Inflammatory macrophage treated with lipopolysaccharide for 4 hours (primary cell): ENCODE results near the gene GDI1.
"Not testable (repeated sequence)": the region's sequence is repeated elsewhere in the genome, so short reads cannot be mapped to it uniquely, and the experiment has no call there.

Experiments used
- DNase-seq: peaks from one replicate; pipeline ENCODE4 v3.0.0-alpha.2; 2020

Gene GDI1

DNA sequence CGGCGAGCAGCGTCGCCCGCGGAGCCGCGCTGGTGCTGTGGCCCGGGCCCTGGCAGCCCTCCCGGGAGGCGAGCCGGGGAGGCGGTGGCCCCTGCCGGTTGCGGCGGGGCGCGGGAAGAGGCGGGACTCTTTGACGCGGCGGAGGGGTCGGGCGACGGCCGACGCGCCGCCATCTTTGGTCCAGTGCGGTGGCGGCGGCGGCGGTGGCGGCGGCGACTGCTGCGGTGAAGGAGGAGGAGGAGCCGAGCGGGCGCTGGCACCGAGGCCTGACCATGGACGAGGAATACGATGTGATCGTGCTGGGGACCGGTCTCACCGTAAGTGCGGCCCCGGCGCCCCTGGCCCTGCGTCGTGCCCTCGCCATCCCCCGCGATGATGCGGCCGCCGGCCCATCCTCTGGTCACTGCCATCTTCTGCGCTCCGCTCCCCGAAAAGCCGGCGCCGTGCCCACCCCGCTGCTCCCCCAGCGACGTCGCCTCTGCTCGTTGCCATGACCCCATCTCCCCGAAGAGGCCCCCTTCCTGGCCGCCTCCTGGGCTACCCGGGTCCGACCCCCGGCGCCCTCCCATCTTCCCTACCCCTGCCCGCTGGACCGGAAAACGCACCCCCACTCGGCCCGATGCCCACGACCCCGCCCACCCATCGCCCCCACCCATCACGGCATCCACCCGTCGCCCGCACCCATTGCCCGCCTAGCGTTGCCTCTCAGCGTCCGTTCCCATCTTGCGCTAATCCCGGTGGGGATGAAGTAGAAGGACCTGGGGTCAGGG lies at the start of gene GDI1:
Gene GDI1, plus strand, starts transcription at position 172 of the 770 bp plus-strand sequence. Its CDS starts 101 bp downstream, at position 273.
- DNase-seq: peak; percentile 32

DNA sequence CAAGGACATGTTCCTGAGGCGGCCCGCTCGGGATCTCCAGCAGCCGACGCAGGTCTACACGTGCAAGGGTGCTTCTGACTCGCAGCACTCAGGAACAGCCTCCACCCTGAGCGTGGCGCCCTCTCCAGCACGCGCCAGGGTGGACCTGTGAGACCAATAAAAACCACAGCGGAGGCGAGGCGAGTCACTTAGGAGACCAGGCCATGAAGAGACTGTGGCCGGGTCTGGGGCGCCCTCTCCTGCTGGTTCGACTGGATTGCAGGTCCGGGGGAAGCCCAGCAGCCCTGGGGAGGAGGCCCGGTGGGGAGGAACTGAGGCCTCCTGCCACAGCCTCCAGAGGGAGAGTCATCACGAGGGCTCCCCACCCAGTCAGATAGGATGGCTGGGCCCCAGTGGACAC lies 48.9 kb upstream of the GDI1 start:
- DNase-seq: not testable (repeated sequence)

DNA sequence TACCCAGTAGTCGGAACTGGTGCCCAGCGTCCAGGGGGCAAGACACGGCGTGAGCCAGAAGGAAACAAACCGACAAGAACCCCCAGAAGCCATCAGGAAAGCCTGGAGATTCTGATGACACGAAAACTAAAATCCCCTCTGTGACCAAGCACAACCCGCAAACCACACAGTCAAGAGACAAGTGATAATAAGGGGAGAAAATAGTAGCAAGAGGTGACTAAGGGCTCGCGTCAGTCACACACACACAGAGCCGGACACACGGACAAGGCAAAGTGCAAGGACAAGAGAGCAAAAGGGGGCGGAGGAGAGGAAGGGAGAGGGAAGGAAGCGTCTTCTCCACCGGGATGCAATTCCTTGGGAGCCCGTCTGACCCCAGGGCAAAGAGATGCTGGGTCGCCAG lies 48.3 kb upstream of the GDI1 start:
- not testable (repeated sequence) for DNase-seq

- not testable (repeated sequence) for DNase-seq
These were observed 46.9 kb upstream of the GDI1 start for GRCh38 chrX:154389812-154390747.

GRCh38 chrX:154396363-154396762 lies 40.6 kb upstream of the GDI1 start:
- DNase-seq: not testable (repeated sequence)

- peak; percentile 76 for DNase-seq
These were observed 39.7 kb upstream of the GDI1 start for GRCh38 chrX:154396973-154397887.

DNA sequence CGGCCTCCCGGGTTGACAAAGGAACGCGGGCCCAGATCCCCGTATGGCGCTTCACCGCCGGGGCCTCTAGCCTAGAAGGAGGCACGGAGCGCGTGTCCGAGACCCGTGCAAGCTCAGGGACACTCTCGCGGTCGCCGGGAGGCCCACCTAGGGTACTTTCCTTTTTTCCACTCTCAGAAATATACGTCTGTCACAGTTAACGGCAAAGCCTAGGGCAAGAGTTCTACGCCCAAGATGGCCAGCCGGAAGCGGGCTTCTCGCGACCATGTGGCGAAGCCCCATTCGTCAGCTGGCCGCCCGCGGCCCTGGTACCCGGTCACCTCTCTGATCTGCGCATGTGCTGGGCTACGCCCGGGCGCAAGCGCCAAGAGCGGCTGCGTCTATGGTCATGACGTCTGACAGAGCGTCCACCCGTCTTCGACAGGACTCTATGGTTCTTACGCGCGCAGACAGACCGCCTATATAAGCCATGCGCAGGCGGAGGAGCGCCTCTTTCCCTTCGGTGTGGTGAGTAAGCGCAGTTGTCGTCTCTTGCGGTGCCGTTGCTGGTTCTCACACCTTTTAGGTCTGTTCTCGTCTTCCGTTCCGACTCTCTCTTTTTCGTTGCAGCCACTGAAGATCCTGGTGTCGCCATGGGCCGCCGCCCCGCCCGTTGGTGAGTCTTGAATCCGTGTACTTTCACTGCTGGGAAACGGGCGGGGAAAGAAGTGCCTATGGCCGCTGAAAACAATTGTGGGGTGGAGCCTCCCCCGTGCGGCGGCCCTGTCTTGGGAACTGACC lies 38.9 kb upstream of the GDI1 start, which contains the start of gene RPL10:
Gene RPL10, plus strand, starts transcription at position 490 of the 780 bp plus-strand sequence. Its CDS starts 143 bp downstream, at position 633.
- DNase-seq: peak; percentile 96

DNA sequence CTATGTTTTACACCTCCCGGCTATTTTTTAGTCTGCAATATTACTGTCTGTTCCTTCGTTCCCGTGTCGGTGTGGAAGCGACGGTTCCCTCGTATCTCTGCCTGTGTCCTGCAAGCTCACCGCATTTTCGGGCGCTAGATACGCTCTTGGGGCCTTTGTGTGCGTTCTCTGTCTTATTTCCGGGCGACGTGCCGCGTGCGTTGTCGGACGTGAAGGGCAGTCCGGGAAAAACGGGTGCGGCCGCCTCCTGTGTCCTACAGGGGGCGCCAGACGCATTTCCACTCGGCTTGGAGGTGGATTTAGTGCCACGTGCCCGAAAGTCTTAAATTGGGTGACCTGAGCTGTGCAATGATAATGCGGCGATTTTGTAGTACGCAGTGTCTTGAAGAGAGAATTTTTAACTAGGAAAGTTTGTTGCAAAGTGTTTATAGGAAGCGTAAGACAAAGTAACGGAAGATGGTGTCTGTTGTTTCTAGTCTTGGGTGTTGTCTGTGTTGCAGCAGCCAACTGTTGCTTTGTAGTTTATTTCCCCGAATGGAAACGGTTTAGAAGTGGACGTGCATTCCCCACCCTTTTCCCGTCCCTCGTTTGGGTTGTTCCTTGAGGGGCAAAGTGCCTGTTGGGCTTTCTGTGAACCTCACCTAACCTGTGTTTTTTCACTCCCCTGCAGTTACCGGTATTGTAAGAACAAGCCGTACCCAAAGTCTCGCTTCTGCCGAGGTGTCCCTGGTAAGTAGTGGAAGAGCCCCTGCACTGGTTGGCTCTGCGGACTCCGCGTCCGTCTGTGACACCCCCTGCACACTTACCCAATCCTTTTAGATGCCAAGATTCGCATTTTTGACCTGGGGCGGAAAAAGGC lies 38.1 kb upstream of the GDI1 start:
- peak; percentile 80 for DNase-seq

GRCh38 chrX:154399527-154400368 lies 37.2 kb upstream of the GDI1 start:
- no peak for DNase-seq

- not testable (repeated sequence) for DNase-seq
These were observed 36.6 kb upstream of the GDI1 start for GRCh38 chrX:154400369-154400817.

- DNase-seq: no peak
These were observed 35.7 kb upstream of the GDI1 start for GRCh38 chrX:154401045-154401799.

DNA sequence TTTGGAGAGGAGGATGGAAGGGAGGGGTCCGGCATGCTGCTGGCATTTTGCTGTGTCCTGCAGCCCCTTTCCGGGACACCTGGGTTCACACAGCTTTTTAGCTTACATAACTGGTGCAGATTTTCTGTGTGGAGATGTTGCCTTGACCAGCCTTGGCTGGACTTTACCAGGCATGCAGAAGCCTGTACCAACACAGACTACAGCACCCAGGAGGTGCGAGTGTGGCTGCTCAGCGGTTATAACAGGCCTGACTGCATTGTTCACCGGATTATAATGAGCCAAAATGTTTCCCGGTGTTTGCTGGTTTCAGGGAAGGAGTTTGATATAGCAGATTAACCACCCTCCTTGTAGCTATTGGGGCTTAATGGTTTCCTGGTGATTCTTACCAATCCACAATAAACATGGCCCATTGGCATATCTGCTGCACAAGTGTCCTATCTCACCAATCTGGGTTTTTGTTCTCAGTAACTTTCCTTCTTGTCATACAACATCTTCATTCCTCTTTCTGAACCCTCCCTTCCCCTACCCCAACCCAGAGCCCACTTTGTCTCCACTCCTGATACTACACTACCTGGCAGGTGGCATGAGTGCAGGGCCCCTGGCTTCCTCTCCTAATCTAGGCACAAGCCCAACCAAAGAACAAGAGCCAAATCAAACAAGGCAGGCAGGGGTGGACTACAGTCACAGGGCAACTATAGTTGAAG lies 34.9 kb upstream of the GDI1 start:
- DNase-seq: no peak

DNA sequence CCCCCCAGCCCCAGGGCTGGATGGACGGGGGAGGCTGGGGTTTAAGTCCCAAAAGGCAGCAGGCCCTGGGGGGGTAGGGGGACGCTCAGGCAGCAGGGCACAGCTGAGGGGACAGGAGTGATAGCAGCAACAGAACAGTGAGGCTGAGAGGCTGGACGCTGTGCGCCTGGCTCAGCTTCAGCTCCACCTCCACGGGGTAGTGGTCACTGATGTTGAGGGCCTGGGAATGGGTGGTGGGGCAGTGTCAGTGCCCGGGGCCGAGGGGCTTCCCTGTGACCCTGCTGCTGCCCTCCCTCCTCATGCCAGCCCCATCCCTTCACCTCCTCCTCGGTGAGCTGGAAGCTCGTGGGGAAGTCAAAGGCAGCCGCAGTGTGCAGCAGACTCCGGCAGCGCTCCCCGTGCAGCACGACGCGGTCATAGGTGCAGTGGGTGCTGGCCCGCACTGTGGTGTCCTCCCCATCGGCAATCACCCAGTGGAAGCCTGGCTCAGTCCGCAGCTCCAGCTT lies 34.3 kb upstream of the GDI1 start:
- no peak for DNase-seq

DNA sequence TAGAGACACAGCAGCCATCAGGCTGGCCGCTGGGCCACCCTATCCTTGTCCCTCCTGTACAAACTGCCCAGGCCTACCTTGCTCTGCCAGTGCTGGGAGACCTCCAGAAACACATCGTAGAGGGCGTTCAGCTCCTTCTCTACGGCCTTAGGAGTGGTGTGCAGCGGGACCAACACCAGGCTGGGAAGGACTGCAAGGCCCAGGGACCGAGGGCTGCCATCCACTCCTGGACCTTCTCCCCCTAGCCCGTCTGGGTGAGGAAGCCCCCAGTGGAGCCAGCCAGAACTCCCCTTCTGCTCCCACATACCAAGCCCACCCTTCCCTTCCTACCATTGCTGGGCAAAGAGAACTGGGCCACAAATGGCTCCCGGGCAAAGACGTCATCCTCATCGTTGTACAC lies 33.8 kb upstream of the GDI1 start:
- no peak for DNase-seq

DNA sequence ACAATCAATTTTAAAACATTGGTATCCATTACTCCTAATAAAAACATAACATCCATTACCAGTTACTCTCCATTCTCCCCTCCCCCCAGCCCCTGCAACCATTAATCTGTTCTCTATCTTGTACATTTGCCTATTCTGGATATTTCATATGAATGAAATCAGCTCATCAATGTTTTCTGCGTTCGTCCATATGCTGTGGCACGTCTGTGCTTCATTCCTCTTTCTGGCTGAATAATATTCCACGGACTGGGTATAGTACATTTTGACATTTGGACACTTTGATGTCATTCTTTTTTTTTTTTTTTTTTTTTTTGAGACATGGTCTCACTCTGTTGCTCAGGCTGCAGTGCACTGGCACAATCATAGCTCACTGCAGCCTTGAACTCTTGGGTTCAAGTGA lies 33.1 kb upstream of the GDI1 start:
- no peak for DNase-seq

- DNase-seq: no peak
These were observed 32.2 kb upstream of the GDI1 start for GRCh38 chrX:154404625-154405192.

DNA sequence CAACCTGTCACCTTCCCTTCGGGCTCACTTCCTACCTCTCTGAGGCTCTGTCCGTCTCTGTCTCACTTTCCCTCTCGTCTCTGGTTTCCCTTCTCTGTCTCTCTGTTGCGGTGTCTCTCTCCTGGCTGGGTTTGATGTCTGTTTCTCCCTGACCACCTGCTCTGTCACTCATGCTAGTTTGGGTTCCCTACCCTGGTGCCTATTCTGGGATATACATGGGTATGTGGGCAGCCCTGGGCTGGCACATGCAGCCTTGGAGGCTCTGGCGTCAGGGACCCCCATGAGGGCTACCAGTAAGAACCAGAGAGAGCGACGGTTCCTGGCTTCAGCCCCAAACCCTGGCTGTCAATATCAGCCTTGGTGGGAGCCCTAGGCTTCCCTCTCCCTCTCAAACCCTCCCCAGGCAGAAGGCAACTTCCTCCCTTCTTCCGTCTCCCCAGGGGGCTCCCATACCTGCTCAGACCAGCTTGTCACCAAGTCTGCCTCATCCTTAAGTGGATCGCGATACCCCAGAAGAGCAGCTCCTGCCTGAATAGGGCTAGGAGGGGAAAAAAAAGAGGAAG lies 28.2 kb upstream of the GDI1 start:
- DNase-seq: no peak
